Muscle layer of colon (tissue), 2 donors: ENCODE results near the gene POC1A.

ENCODE experiments used
- H3K27ac ChIP-seq: one replicate; pipeline ENCODE4 v1.7.0; 2013; ENCODE audit warnings: low read depth, mild to moderate bottlenecking, low read length, moderate library complexity
- H3K27me3 ChIP-seq, 2 donors: one replicate each; pipeline ENCODE4 v1.7.0; 2013; ENCODE audit warnings: low read length in 2 of 2, mild to moderate bottlenecking in 2 of 2; ENCODE audit not compliant: insufficient read depth in 2 of 2, control insufficient read depth in 1 of 2
- H3K36me3 ChIP-seq: one replicate; pipeline ENCODE4 v1.7.0; 2013; ENCODE audit warnings: mild to moderate bottlenecking, low read length; ENCODE audit not compliant: insufficient read depth
- H3K4me1 ChIP-seq: one replicate; pipeline ENCODE4 v1.7.0; 2013; ENCODE audit warnings: mild to moderate bottlenecking, low read length; ENCODE audit not compliant: insufficient read depth
- H3K4me3 ChIP-seq, 2 donors: one replicate each; pipeline ENCODE4 v1.7.0; 2013; ENCODE audit warnings: low read length in 2 of 2, low read depth in 1 of 2, mild to moderate bottlenecking in 1 of 2, moderate library complexity in 1 of 2
- H3K9ac ChIP-seq: one replicate; pipeline ENCODE4 v1.7.0; 2013; ENCODE audit warnings: low read length
- H3K9me3 ChIP-seq: one replicate; pipeline ENCODE4 v1.7.0; 2013; ENCODE audit warnings: mild to moderate bottlenecking, low read length
- donor health status: abdominal sarcoma.
- donor health status: Adenocarcinoma of cecum.

The POC1A gene

GRCh38 chr3:52194485-52195290 is 40.5 kb upstream of the POC1A start:
- H3K9ac ChIP-seq = no peak overlapping the region
- H3K9me3 ChIP-seq = no peaks in the 10 kb centered on the region
- no peak overlapping the region for H3K4me3 ChIP-seq
- peaks cover 8% of the 10 kb centered on the region for H3K36me3 ChIP-seq
- no peaks in the 10 kb centered on the region for H3K27me3 ChIP-seq
- no peak overlapping the region for H3K27ac ChIP-seq
- peaks cover 49% of the 10 kb centered on the region for H3K4me1 ChIP-seq

- H3K27ac ChIP-seq = no peak overlapping the region
- no peak overlapping the region for H3K4me3 ChIP-seq
- no peaks in the 10 kb centered on the region for H3K36me3 ChIP-seq
- H3K4me1 ChIP-seq = peaks cover 39% of the 10 kb centered on the region
- no peak overlapping the region for H3K9ac ChIP-seq
- no peaks in the 10 kb centered on the region for H3K27me3 ChIP-seq
- no peaks in the 10 kb centered on the region for H3K9me3 ChIP-seq
These were observed 38.8 kb upstream of the POC1A start for GRCh38 chr3:52193065-52193464.

GRCh38 chr3:52191663-52192062 is 37.4 kb upstream of the POC1A start:
- peaks cover 30% of the 10 kb centered on the region for H3K4me1 ChIP-seq
- H3K36me3 ChIP-seq = no peaks in the 10 kb centered on the region
- no peak overlapping the region for H3K27ac ChIP-seq

GRCh38 chr3:52190294-52191074 is 36.3 kb upstream of the POC1A start:
- Histone ChIP-seq H3K9ac (no peak overlapping the region), H3K9me3 (no peaks in the 10 kb centered on the region), H3K27ac (peak overlapping the region; percentile 1), H3K36me3 (no peaks in the 10 kb centered on the region), H3K27me3 (no peaks in the 10 kb centered on the region), H3K4me3 (no peak overlapping the region), H3K4me1 (peaks cover 25% of the 10 kb centered on the region)

More at GRCh38 chr3:52191663-52192062, 37.4 kb upstream of the POC1A start:
- Histone ChIP-seq H3K4me3 (no peak overlapping the region), H3K27me3 (no peaks in the 10 kb centered on the region), H3K9ac (no peak overlapping the region), H3K9me3 (no peaks in the 10 kb centered on the region)

- Histone ChIP-seq H3K4me3 (no peak overlapping the region), H3K27me3 (no peaks in the 10 kb centered on the region), H3K9me3 (no peaks in the 10 kb centered on the region), H3K36me3 (no peaks in the 10 kb centered on the region), H3K27ac (no peak overlapping the region), H3K4me1 (peaks cover 11% of the 10 kb centered on the region), H3K9ac (no peak overlapping the region)
These were observed 34.3 kb upstream of the POC1A start for GRCh38 chr3:52188556-52188955.

GRCh38 chr3:52186729-52187128 is 32.5 kb upstream of the POC1A start:
- H3K4me1 ChIP-seq = peaks cover 11% of the 10 kb centered on the region
- no peak overlapping the region for H3K27ac ChIP-seq
- no peaks in the 10 kb centered on the region for H3K27me3 ChIP-seq
- H3K9me3 ChIP-seq = no peaks in the 10 kb centered on the region
- H3K4me3 ChIP-seq = no peak overlapping the region
- no peak overlapping the region for H3K9ac ChIP-seq
- no peaks in the 10 kb centered on the region for H3K36me3 ChIP-seq

- Histone ChIP-seq H3K27ac (no peak overlapping the region), H3K9me3 (no peaks in the 10 kb centered on the region), H3K4me1 (peaks cover 10% of the 10 kb centered on the region), H3K36me3 (no peaks in the 10 kb centered on the region), H3K4me3 (no peak overlapping the region), H3K27me3 (no peaks in the 10 kb centered on the region), H3K9ac (no peak overlapping the region)
These were observed 31.6 kb upstream of the POC1A start for GRCh38 chr3:52185837-52186236.

- no peak overlapping the region for H3K9ac ChIP-seq
- no peaks in the 10 kb centered on the region for H3K27me3 ChIP-seq
- no peak overlapping the region for H3K27ac ChIP-seq
- H3K4me1 ChIP-seq = peaks cover 5% of the 10 kb centered on the region
- H3K4me3 ChIP-seq = no peak overlapping the region
- no peaks in the 10 kb centered on the region for H3K9me3 ChIP-seq
- H3K36me3 ChIP-seq = no peaks in the 10 kb centered on the region
These were observed 31.1 kb upstream of the POC1A start for GRCh38 chr3:52185311-52185710.

GRCh38 chr3:52184690-52185089 is 30.5 kb upstream of the POC1A start:
- H3K4me1 ChIP-seq = no peaks in the 10 kb centered on the region
- H3K36me3 ChIP-seq = no peaks in the 10 kb centered on the region
- no peaks in the 10 kb centered on the region for H3K27me3 ChIP-seq

GRCh38 chr3:52183786-52184445 is 29.7 kb upstream of the POC1A start:
- Histone ChIP-seq H3K27ac (no peak overlapping the region), H3K4me3 (no peak overlapping the region), H3K27me3 (no peaks in the 10 kb centered on the region)

More at GRCh38 chr3:52184690-52185089, 30.5 kb upstream of the POC1A start:
- Histone ChIP-seq H3K27ac (no peak overlapping the region), H3K9me3 (no peaks in the 10 kb centered on the region), H3K9ac (no peak overlapping the region), H3K4me3 (no peak overlapping the region)

GRCh38 chr3:52182691-52183090 is 28.5 kb upstream of the POC1A start:
- no peak overlapping the region for H3K9ac ChIP-seq
- H3K27ac ChIP-seq = no peak overlapping the region
- H3K27me3 ChIP-seq = no peaks in the 10 kb centered on the region
- H3K4me1 ChIP-seq = no peaks in the 10 kb centered on the region
- H3K9me3 ChIP-seq = no peaks in the 10 kb centered on the region
- no peak overlapping the region for H3K4me3 ChIP-seq
- no peaks in the 10 kb centered on the region for H3K36me3 ChIP-seq

More at GRCh38 chr3:52183786-52184445, 29.7 kb upstream of the POC1A start:
- no peaks in the 10 kb centered on the region for H3K9me3 ChIP-seq
- no peak overlapping the region for H3K9ac ChIP-seq
- H3K4me1 ChIP-seq = no peaks in the 10 kb centered on the region
- no peaks in the 10 kb centered on the region for H3K36me3 ChIP-seq
